Mesenchymal stem cell (in vitro differentiated cells and primary cell): ENCODE measurements around the gene FAM118A.

ENCODE experiments used
- DNase-seq: peaks from one replicate; pipeline ENCODE4 v3.0.0-alpha.2; 2013
- H2AFZ ChIP-seq: one replicate; pipeline ENCODE4 v1.6.1; 2013; ENCODE audit warnings: low read depth, mild to moderate bottlenecking, control low read depth, inconsistent platforms, low read length, moderate library complexity
- H2AK5ac ChIP-seq: 2 replicates; pipeline ENCODE4 v1.6.1; 2013; ENCODE audit warnings: low read length, moderate library complexity, mild to moderate bottlenecking, inconsistent platforms; ENCODE audit not compliant: severe bottlenecking
- H2BK120ac ChIP-seq: one replicate; pipeline ENCODE4 v1.6.1; 2013; ENCODE audit warnings: low read depth, mild to moderate bottlenecking, inconsistent platforms, low read length, moderate library complexity
- H2BK12ac ChIP-seq, 2 experiments: one replicate each; pipeline ENCODE4 v1.6.1; 2013; ENCODE audit warnings: inconsistent platforms in 2 of 2, low read length in 2 of 2, mild to moderate bottlenecking in 2 of 2, moderate library complexity in 2 of 2, control low read depth in 1 of 2
- H2BK15ac ChIP-seq: one replicate; pipeline ENCODE4 v1.6.1; 2013; ENCODE audit warnings: mild to moderate bottlenecking, low read depth, inconsistent platforms; ENCODE audit not compliant: poor library complexity, severe bottlenecking
- H2BK5ac ChIP-seq: 2 replicates; pipeline ENCODE4 v1.6.1; 2013; ENCODE audit warnings: low read depth, mild to moderate bottlenecking, low read length, control low read depth, inconsistent platforms; ENCODE audit not compliant: poor library complexity, severe bottlenecking
- H3K14ac ChIP-seq, 2 experiments: one replicate each; pipeline ENCODE4 v1.6.1; 2013; ENCODE audit warnings: inconsistent platforms in 2 of 2, low read length in 2 of 2, control low read depth in 1 of 2, mild to moderate bottlenecking in 1 of 2, moderate library complexity in 1 of 2
- H3K18ac ChIP-seq, 2 experiments: one replicate each; pipeline ENCODE4 v1.6.1; 2013; ENCODE audit warnings: inconsistent platforms in 2 of 2, low read length in 2 of 2, control low read depth in 1 of 2, low read depth in 1 of 2, mild to moderate bottlenecking in 1 of 2
- H3K23ac ChIP-seq, 2 experiments: one replicate each; pipeline ENCODE4 v1.6.1; 2013; ENCODE audit warnings: inconsistent platforms in 2 of 2, low read length in 2 of 2, mild to moderate bottlenecking in 2 of 2, moderate library complexity in 2 of 2, control low read depth in 1 of 2
- H3K27ac ChIP-seq: 2 replicates; pipeline ENCODE4 v1.5.1; 2013; ENCODE audit warnings: mild to moderate bottlenecking, moderate library complexity, low read length, control low read depth, inconsistent platforms; ENCODE audit not compliant: poor library complexity, severe bottlenecking
- H3K27me3 ChIP-seq, 2 experiments: 2 replicates each; pipeline versions ENCODE4 v1.6.1 to v1.7.0; 2013; ENCODE audit warnings: low read length in 2 of 2, mild to moderate bottlenecking in 2 of 2, moderate library complexity in 2 of 2, control low read depth in 1 of 2, inconsistent platforms in 1 of 2; ENCODE audit not compliant: control insufficient read depth in 1 of 2, insufficient read depth in 1 of 2
- H3K36me3 ChIP-seq, 2 experiments: 2 replicates each; pipeline versions ENCODE4 v1.6.1 to v1.7.0; 2013; ENCODE audit warnings: low read length in 2 of 2, control low read depth in 1 of 2, inconsistent platforms in 1 of 2, low read depth in 1 of 2, mild to moderate bottlenecking in 1 of 2; ENCODE audit not compliant: insufficient read depth in 2 of 2, control insufficient read depth in 1 of 2
- H3K4ac ChIP-seq, 2 experiments: one replicate each; pipeline ENCODE4 v1.6.1; 2013; ENCODE audit warnings: inconsistent platforms in 2 of 2, low read length in 2 of 2, mild to moderate bottlenecking in 2 of 2, moderate library complexity in 2 of 2, control low read depth in 1 of 2, low read depth in 1 of 2
- H3K4me1 ChIP-seq: 2 replicates; pipeline ENCODE4 v1.6.1; 2013; ENCODE audit warnings: low read depth, low read length, control low read depth; ENCODE audit not compliant: control insufficient read depth, insufficient read depth
- H3K4me2 ChIP-seq: 2 replicates; pipeline ENCODE4 v1.6.1; 2013; ENCODE audit warnings: low read length, mild to moderate bottlenecking, inconsistent platforms; ENCODE audit not compliant: poor library complexity, severe bottlenecking
- H3K4me3 ChIP-seq, 2 experiments: 2 replicates each; pipeline versions ENCODE4 v1.5.1 to v1.7.0; 2013; ENCODE audit warnings: low read length in 2 of 2, mild to moderate bottlenecking in 2 of 2, control low read depth in 1 of 2, low read depth in 1 of 2; ENCODE audit not compliant: insufficient read depth in 1 of 2
- H3K79me1 ChIP-seq: replicated peaks from 2 replicates; pipeline ENCODE4 v1.6.1; 2013; ENCODE audit warnings: mild to moderate bottlenecking, control low read depth, low read length, inconsistent platforms; ENCODE audit not compliant: poor library complexity, severe bottlenecking
- H3K9ac ChIP-seq: 2 replicates; pipeline ENCODE4 v1.7.0; 2013; ENCODE audit warnings: mild to moderate bottlenecking, low read length, moderate library complexity
- H3K9me3 ChIP-seq: 2 replicates; pipeline ENCODE4 v1.7.0; 2013; ENCODE audit warnings: mild to moderate bottlenecking, low read length; ENCODE audit not compliant: control insufficient read depth
- H4K8ac ChIP-seq: one replicate; pipeline ENCODE4 v1.6.1; 2013; ENCODE audit warnings: inconsistent platforms, mild to moderate bottlenecking, low read length, moderate library complexity
- H4K91ac ChIP-seq: one replicate; pipeline ENCODE4 v1.6.1; 2013; ENCODE audit warnings: mild to moderate bottlenecking, low read length, inconsistent platforms
- WGBS: methylation state at CpG from one replicate; pipeline ENCODE4 v1.1.7; 2013; ENCODE audit warnings: mixed read lengths; 5-methylcytosine and 5-hydroxymethylcytosine counted together

Gene FAM118A

GRCh38 chr22:45298934-45299505, 10.7 kb upstream of the FAM118A start:
- Histone ChIP-seq H3K36me3 (no peaks in the 10 kb centered on the region), H2BK12ac (no peak overlapping the region), H2BK15ac (no peak overlapping the region), H2AK5ac (no peak overlapping the region), H2AFZ (no peak overlapping the region), H2BK5ac (no peak overlapping the region), H4K91ac (no peak overlapping the region), H3K23ac (no peak overlapping the region), H3K9me3 (no peaks in the 10 kb centered on the region), H3K27me3 (peaks cover 4 to 18% of the 10 kb centered on the region in 2 experiments), H2BK120ac (no peak overlapping the region), H3K4me1 (no peaks in the 10 kb centered on the region), H3K18ac (no peak overlapping the region), H3K4me3 (no peak overlapping the region), H3K27ac (no peak overlapping the region), H3K4ac (no peak overlapping the region), H4K8ac (no peak overlapping the region), H3K79me1 (no peaks in the 10 kb centered on the region), H3K14ac (no peak overlapping the region), H3K4me2 (no peak overlapping the region), H3K9ac (no peak overlapping the region)
- WGBS, result 75% methylated on average over 13 of the region's 15 CpGs
- no peak for DNase-seq

GRCh38 chr22:45302751-45303150, 7.0 kb upstream of the FAM118A start:
- DNase-seq, result no peak

GRCh38 chr22:45303181-45303580, 6.6 kb upstream of the FAM118A start:
- DNase-seq, result no peak
- peak overlapping the region; percentile 26 for H3K9ac ChIP-seq
- H2BK5ac ChIP-seq, result no peak overlapping the region
- H2AK5ac ChIP-seq, result no peak overlapping the region
- no peak overlapping the region for H3K4me3 ChIP-seq
- no peak overlapping the region for H3K4me2 ChIP-seq
- H3K18ac ChIP-seq, result no peak overlapping the region
- no peaks in the 10 kb centered on the region for H3K79me1 ChIP-seq
- no peaks in the 10 kb centered on the region for H3K36me3 ChIP-seq
- H4K8ac ChIP-seq, result no peak overlapping the region
- H3K4me1 ChIP-seq, result no peaks in the 10 kb centered on the region
- H2AFZ ChIP-seq, result no peak overlapping the region
- no peaks in the 10 kb centered on the region for H3K9me3 ChIP-seq
- no peak overlapping the region for H3K4ac ChIP-seq
- no peak overlapping the region for H3K14ac ChIP-seq
- no peak overlapping the region for H3K23ac ChIP-seq
- H2BK15ac ChIP-seq, result no peak overlapping the region
- H2BK12ac ChIP-seq, result no peak overlapping the region
- H3K27me3 ChIP-seq, result peaks cover 0 to 2% of the 10 kb centered on the region in 2 experiments
- H2BK120ac ChIP-seq, result no peak overlapping the region
- no peak overlapping the region for H3K27ac ChIP-seq
- 72% methylated on average over 5 of the region's 7 CpGs for WGBS
- no peak overlapping the region for H4K91ac ChIP-seq

More at GRCh38 chr22:45302751-45303150, 7.0 kb upstream of the FAM118A start:
- no peak overlapping the region for H2AFZ ChIP-seq
- peak overlapping the region; percentile 26 for H3K9ac ChIP-seq
- no peak overlapping the region for H4K91ac ChIP-seq
- H2BK120ac ChIP-seq, result no peak overlapping the region
- peaks cover 0 to 2% of the 10 kb centered on the region in 2 experiments for H3K27me3 ChIP-seq
- H3K4me1 ChIP-seq, result no peaks in the 10 kb centered on the region
- H3K9me3 ChIP-seq, result no peaks in the 10 kb centered on the region
- no peak overlapping the region for H2BK5ac ChIP-seq
- no peak overlapping the region for H3K14ac ChIP-seq
- no peak overlapping the region for H2BK12ac ChIP-seq
- H3K4me2 ChIP-seq, result no peak overlapping the region
- no peaks in the 10 kb centered on the region for H3K79me1 ChIP-seq
- H4K8ac ChIP-seq, result no peak overlapping the region
- H3K23ac ChIP-seq, result no peak overlapping the region
- H2BK15ac ChIP-seq, result no peak overlapping the region
- 83% methylated on average over 2 of the region's 8 CpGs for WGBS
- H3K36me3 ChIP-seq, result no peaks in the 10 kb centered on the region
- H3K4ac ChIP-seq, result no peak overlapping the region
- no peak overlapping the region for H2AK5ac ChIP-seq
- no peak overlapping the region for H3K18ac ChIP-seq
- no peak overlapping the region for H3K4me3 ChIP-seq
- no peak overlapping the region for H3K27ac ChIP-seq

- WGBS, result 78% methylated on average over 6 of the region's 6 CpGs
- H2AFZ ChIP-seq, result no peak overlapping the region
- H4K91ac ChIP-seq, result no peak overlapping the region
- H3K27me3 ChIP-seq, result no peaks in the 10 kb centered on the region
- no peaks in the 10 kb centered on the region for H3K79me1 ChIP-seq
- no peak overlapping the region for H3K4me3 ChIP-seq
- no peak overlapping the region for H4K8ac ChIP-seq
- no peak overlapping the region for H3K18ac ChIP-seq
- no peaks in the 10 kb centered on the region for H3K36me3 ChIP-seq
- DNase-seq, result no peak
- H3K23ac ChIP-seq, result no peak overlapping the region
- H3K4ac ChIP-seq, result no peak overlapping the region
- no peak overlapping the region for H2BK15ac ChIP-seq
- no peaks in the 10 kb centered on the region for H3K9me3 ChIP-seq
- H3K9ac ChIP-seq, result no peak overlapping the region
- H3K4me2 ChIP-seq, result no peak overlapping the region
- no peak overlapping the region for H2BK5ac ChIP-seq
- H2BK12ac ChIP-seq, result no peak overlapping the region
- no peak overlapping the region for H3K27ac ChIP-seq
- no peak overlapping the region for H3K14ac ChIP-seq
- no peak overlapping the region for H2AK5ac ChIP-seq
- H3K4me1 ChIP-seq, result peaks cover 6% of the 10 kb centered on the region
- no peak overlapping the region for H2BK120ac ChIP-seq
These were observed 4.8 kb upstream of the FAM118A start for GRCh38 chr22:45304971-45305370.
